Kidney glomerular epithelial cell (primary cell): ENCODE measurements around the gene SYCP2L.
"Not testable (repeated sequence)": the region's sequence is repeated elsewhere in the genome, so short reads cannot be mapped to it uniquely, and the experiment has no call there.

Experiments
- DNase-seq: peaks from one replicate; lab custom pipeline; 2025; lab: John Stamatoyannopoulos, UW

SYCP2L gene

DNA sequence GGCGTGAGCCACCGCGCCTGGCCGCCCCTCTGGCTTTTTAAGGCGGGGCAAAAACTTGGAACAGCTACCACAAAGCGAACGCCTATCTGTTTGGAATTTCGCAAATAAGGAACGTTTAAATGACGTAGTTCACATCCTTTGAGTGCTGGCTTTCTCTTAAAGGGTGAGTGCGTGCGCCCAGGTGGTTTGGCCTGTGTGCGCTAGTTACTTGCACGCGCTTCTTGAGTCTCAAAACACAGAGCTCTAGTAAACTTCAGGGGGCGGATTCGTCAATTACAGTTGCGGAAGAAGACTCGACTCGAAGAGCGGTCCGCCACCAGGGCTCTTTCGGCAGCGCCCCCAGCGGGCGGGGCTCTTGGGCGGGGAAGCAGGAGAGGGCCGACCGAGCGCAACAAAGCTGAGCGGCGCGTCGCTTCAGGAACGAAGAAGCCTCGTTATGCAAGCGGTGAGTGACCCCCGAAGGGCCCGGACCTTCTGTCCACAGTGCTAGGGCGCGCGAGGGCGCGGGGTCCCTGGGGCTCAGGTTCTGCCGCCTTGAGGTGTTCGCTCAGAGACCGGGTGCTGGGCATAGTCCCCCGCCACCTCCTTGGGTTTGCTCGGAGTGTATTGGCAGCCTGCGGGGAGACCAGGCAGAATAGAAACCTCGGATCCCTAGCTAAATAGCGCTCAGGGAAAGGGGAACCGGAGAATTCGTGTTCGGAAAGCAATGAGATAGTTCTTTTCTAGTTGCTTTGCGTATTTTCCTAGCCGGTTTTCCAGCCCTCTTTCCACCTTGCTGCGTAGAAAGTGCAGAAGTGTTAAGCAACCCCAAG is at the start of gene SYCP2L:
TSS of gene SYCP2L (plus strand) at position 362 of the 812 bp plus-strand sequence. CDS start at position 437, 75 bp downstream.
- peak; percentile 4 for DNase-seq

DNA sequence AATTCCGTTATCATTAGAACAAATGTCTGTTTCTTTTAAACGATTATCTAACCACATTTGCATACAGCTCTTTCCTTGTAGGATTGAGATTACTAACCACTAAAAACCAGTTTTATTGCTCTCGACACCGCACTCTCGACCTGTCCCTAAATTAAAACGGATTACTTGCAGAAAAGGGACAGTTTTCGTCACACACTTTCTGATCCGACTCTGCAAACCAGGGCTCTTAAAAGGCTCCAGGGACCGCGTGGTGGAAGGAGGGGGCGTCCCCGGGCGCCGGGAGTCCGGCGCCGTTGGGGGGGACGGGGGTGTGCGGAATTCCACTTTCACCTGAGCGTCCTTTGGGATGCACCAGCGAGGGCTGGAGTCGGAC is 49.2 kb upstream of the SYCP2L start:
- DNase-seq = peak; percentile 10

DNA sequence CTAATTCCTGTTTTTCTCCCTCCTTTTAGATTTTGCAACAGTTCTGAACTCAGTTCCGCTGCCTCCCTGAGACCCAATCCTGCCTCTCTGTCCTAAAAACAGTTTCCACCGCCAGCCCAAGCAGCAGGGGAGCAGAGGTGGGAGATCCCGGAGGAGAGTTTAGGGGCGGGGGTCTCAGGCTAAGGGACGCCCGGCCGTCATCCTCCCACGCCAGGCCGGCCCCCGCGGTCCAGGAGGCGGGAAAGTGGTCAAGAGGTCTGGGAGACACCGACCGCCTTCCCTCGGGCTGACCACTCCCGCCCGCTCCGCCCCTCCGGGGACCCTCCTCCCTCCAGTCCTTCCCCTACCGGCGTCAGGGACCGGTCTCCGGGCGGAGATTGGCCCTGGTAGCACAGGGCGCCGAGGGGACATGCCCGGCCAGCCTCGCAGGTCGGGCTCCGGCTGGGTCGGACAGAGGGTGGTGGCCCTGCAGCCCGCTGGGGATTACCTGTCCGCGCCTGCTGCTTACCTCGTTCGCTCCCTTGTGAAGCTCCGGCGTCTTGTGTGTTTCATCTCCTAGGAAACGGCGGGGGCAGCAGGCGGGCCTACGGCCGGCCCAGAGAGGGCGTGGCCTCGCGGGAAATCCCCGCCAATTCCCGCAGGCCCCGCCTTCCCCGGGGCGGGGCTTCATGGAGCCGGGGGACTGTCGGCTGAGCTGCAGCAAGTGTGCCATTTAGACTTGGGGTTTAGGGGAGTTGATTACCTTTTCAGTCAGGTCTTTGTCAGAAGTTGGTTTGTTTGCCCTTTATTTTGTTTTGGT is 48.7 kb upstream of the SYCP2L start, which contains the start of gene MAK:
TSS of gene MAK (minus strand) at position 545 of the 799 bp plus-strand sequence. CDS start 7,891 bp downstream, outside the sequence.
- peak; percentile 90 for DNase-seq

DNA sequence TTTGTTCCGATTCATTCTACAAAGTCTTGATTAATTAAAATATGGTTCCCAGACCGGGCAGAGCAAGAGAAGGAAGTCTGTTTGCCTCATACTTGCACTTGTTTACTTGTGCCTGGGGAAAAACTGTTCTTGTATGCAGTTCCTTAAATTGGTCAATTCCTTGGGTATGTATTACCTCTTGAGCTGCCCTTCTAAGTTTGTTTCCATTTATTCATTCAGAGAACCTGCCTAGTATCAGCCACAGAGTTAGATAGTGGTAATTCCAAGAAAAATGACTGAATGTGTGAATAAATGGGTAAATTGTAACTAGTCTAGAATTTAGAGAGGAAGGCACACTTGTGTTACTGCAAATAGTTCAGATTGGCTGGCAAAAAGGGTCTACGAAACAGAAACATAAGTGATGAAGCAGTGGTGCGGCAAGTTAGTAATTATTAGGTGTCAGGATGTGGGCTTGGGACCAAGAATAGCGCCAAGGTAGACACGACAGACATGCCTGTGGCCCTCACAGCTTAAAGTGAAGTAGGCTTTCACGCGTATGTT is 48.0 kb upstream of the SYCP2L start:
- DNase-seq = peak; percentile 67

DNA sequence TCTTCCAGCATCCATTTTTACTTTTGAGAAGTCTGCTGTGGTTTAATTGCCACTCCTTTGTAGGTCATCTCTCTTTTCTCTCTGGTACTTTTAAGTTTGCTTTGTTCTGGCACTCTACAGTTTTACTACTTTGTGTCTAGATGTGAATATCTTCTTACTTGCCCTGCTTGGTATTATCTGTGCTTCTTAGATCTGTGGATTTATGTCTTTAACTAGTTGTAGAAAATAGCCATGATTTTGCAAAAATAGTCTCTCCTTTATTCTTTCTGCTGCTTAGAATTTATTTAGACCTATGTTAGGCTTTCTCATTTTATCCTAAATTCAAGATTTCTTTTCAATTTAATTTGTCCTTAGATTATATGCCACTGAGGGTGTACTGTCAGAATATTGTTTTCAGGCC is 43.3 kb upstream of the SYCP2L start:
- no peak for DNase-seq

DNA sequence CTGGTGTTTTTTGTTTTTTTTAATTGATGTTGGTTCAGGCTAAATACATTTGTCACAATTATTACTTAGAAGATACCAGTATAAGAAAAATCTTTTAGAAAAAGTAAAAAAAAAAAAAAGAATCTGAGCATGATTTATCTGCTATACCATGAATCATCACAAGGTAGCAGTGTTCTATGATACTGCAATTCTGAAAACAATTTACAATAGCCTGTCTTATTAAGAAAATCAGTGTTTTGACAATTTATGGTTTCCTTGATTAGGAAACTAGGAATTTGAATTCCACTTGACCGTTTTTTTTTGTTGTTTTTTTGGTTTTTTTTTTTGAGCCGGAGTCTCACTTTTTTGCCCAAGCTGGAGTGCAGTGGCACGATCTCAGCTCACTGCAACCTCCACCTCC is 39.2 kb upstream of the SYCP2L start:
- DNase-seq = no peak

DNA sequence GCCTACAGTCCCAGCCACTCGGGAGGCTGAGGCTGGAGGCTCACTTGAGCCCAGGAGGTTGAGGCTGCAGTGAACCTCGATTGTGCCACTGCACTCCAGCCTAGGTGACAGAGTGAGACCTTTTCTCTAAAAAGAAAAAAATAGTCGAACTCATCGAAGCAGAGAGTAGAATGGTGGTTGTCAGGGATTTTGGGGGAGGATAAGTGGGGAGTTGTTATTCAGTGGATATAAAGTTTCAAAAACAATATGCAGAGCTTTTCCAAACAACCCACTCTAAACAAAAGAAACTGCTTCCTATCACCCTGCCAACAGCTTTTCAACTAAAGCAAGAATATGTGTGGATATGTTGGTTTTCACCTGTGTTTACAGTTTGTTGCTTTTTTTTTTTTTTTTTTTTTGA is 37.0 kb upstream of the SYCP2L start:
- DNase-seq = no peak

DNA sequence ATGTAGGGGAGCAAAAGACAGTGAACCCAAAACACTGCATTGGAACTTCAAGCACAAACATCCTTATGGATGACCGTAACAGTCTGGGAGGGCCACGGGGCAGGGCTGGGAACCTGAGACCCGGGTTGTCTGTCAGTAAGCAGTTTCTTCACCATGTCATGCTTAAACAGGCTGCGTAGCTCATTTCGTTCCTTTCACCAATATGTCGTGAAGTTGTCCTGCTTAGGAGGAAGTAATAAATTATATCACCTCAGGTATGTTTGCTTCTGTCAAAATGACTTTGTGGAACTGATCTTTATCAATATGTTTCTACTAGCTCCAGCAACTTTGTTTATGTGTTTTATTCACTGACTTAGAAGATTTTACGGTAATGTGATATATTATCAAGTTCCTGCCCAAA is 36.1 kb upstream of the SYCP2L start:
- no peak for DNase-seq

DNA sequence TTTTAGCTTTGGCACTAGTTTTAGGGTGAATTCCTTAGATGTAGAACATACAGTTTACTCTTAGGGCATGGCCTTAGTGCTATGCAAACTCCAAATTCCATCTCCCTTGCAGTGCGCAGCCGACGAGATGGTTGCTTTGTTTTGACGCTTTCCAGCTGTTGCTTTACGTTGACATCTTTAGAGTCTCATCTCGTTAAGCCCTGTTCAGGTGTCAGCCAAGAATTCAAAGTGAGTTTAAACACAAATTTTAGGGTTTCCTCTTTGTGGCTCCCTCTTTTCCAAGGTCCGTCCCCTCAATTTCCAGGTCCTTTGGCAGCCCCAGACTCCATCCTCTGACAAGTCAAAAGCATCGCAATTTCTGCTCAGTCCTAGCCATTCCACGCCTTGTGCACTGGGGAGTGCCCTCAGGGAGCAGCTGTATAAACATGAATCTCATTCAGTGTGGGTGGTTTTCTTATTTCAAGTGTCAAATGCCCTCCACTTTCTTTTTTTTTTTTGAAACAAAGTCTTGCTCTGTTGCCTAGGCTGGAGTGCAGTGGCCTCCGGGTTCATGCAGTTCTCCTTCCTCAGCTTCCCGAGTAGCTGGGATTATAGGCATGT is 34.4 kb upstream of the SYCP2L start:
- DNase-seq = no peak

DNA sequence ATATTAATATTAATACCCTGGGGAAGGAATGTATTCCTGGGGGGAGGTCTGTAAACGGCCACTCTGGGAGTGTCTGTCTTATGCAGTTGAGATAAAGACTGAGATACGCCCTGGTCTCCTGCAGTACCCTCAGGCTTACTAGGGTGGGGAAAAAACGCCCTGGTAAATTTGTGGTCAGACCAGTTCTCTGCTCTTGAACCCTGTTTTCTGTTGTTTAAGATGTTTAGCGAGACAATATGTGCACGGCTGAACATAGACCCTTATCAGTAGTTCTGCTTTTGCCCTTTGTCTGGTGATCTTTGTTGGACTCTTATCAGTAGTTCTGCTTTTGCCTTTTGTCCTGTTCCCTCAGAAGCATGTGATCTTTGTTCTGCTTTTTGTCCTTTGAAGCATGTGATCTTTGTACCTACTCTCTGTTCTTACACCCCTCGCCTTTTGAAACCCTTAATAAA is 33.0 kb upstream of the SYCP2L start:
- not testable (repeated sequence) for DNase-seq

DNA sequence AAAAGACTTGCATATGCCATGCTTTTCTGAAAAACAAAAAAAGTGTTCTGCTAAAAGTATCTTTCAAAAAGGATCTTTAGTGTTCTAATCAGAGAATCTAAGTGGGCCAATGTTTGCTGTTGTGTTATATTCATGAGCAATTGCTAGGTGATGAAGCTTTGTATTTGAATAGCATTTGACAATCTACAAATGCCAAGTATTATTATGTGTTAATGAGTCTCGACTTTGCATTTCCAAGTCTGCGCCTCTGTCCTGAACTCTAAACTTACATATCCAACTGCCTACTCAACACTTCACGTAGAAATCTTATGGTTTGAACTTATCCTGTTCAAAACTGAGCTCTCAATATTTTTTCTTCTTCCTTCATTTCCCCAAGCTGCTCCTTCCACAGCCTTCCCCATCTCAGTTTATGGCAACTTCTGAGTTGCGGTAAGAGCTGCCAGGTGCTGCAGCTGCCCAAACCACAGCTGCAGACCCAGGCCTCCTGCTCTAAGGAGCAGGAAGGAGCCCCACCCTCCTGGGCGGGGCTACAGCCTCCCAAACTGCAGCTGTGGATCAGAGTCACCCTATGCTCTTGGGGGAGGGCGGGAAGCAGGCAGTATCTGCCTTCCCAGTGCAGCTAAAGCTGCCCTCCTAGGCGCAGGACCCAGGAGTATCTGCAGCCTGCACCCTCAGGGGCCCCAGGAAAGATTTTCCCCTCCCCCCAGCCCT is 31.8 kb upstream of the SYCP2L start:
- DNase-seq = no peak

DNA sequence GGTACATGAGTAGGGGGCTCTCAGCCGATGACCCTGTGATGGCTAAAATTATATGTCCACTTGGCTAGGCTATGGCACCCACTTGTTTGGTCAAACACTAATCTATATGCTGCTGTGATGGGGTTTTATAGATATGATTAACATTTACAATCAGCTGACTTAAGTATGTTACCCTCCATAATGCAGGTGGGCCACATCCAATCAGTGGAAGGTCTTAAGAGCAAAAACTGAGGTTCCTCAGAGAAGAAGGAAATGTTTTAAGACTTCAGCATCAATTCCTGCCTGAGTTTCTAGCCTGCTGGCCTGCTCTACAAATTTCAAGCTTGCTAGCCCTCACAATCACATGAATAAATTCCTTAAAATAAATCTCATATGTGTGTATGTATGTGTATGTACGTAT is 29.6 kb upstream of the SYCP2L start:
- DNase-seq = no peak

DNA sequence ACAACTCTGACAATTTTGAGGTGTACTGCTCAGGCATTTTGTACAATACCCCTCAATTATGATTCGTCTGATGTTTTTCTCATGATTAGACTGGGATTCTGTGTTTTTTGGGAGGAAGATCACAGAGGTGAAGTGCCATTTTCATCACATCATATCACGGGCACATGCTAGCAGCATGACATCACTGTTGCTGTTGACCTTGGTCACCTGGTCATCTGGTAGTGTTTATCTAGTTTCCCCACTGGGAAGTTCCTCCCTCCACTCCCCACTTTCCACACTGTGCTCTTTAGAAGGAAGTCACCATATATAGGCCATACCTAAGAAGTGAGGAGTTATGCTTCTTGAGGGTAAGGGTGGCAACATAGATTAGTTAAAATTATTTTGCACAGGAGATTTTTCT is 25.8 kb upstream of the SYCP2L start:
- DNase-seq = no peak

DNA sequence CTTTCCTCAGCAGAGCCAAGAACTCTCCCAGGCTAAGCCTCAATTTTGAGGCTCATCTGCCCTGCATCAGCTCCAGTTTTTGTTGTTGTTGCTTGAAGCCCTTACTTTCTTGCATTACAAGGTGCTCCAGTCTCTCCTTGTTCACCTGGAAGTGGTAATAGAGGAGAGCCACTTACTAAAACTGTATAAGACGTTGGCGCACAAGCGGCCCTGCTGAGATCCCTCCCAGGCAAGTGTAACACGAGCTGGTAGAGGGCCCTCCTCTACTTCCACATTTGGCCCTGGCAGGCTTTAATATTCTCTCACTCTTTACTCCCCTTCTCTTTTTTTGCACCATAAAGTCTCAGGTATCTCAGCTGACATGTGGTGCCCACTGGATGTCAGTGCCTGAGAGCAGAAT is 24.5 kb upstream of the SYCP2L start:
- DNase-seq = no peak

DNA sequence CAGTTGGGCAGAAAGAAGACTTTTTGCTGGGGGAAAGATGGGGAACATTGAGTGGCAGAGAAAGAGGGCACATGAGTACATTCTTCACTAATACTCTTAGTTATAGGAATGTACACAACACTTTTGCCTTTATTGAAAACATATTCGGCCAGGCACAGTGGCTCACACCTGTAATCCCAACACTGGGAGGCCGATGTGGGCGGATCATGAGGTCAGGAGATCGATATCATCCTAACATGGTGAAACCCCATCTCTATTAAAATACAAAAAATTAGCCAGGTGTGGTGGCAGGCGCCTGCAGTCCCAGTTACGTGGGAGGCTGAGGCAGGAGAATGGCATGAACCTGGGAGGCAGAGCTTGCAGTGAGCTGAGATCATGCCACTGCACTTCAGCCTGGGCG is 23.8 kb upstream of the SYCP2L start:
- not testable (repeated sequence) for DNase-seq

DNA sequence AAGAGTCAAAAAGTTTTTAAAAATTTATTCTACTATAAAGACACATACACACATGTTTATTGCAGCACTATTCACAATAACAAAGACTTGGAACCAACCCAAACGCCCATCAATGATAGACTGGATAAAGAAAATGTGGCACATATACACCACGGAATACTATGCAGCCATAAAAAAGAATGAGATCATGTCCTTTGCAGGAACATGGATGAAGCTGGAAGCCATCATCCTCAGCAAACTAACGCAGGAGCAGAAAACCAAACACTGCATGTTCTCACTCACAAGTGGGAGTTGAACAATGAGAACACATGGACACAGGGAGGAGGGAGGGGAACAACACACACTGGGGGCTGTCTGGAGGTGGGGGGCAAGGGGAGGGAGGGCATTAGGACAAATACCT is 20.1 kb upstream of the SYCP2L start:
- not testable (repeated sequence) for DNase-seq

DNA sequence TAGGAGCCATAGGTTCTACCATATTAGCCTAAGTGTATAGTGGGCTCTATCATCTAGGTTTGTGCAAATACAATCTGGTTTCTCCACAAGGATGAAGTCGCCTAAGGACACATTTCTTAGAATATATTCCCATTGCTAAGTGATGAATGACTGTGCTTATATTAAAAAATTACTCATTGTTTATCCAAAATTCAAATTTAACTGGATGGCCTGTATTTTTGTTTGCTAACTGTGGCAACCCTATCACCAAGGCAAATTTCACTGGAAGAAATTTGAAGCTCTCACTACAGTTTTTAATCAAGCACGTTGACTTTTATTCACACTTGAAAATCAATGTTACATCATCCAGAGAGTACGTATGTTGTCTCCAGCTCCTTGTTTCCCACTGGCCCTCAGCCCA is 18.9 kb upstream of the SYCP2L start:
- no peak for DNase-seq

DNA sequence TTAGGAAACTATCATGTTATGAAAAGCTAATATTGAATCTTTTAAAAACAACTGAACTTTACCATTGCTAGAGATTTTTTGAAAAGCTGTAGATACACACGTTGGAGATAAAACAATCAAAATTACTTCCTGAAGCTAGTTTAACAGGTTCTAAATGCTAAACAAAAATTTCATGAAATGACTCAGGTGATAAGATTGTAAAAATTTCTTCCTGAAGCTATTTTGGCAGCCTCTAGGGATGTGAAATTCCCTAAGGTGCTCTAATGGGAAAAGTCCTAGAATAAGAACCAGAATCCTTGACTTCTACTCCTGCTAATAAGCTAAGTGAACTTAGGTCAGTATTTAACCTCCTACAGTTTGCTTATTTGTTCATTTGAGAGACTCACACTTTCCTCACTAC is 13.5 kb upstream of the SYCP2L start:
- no peak for DNase-seq

DNA sequence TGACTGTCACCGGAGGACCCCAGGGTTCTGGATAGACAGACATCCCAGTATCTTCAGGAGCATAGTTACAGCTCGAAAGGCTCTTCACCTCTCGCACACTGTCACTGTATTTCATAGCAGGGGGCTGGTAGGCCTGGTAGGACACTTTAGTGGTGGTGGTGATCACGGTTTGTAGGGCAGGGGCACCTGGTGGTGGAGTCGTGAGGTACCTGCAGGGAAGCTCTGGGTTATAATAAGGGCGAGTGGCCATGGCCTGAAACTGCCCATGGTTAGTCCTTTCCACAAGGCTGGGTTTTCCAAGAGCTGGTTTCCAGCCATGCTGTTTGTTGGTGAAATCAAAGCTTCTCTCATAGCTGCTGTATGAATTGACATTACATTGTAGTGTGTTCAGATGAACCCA is 12.6 kb upstream of the SYCP2L start:
- DNase-seq = no peak

DNA sequence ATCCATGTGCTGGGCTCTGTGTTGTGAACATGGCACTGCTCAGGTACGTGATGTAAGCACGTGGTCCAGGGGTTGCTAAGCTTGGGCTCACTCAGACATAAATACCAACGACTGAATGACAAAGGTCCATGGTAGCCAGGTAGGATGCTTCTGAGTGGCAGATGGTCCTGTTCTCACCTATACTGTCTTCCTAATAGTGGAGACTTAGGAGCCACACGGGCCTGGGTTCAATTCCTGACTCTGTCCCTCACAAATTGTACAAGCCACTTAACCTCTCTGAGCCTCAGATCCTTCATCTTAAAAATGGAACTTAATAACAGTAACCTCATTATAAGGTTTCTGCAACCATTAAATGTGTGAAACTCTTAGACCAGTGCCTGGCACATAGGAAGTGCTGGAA is 11.8 kb upstream of the SYCP2L start:
- no peak for DNase-seq

DNA sequence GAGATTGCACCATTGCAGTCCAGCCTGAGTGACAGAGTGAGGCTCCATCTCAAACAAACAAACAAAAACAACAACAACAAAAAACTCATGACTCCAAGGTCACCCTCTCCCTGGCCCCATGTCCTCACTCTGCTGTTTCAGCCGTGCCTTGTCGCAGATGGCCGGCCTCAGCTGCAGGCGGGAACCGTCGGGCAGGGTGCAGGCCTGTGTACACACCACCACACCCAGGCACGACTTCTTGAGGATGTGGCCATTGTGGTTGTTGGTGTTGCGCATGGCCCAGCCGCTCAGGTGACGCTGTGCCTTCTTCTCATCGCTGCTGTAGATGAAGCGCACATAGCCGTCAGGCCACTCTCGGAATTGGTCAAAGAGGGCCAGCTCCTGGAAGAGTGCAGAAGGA is 9.8 kb upstream of the SYCP2L start:
- DNase-seq = no peak

DNA sequence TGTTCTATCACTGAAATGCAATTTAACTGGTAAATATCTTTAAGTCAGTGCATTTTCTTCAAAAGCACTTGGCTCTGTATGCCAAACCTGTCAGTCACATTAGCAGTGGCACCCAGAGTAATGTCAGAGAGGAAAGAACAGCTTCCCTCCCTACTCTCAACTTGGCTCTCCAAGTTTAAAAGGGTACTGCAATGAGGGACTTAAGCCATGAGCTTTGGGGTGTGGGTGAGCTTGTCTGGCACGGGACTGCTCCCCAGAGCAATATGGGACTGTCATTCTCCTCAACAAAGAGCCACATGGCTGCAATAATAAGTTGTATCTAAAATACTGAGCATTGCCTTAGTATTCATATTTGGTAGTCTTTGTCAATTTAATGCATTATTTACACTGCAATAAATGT is 9.0 kb upstream of the SYCP2L start:
- DNase-seq = no peak
